WTC11 (cell line): ENCODE measurements around the gene C17orf58. TPM values are rescaled to one million over a fixed set of nuclear protein-coding genes. Genes with fewer than 3 reads are reported as not detected.
A peak's percentile ranks its signal among the peaks of the same experiment; 100 is the strongest.
"Not testable (repeated sequence)": the region's sequence is repeated elsewhere in the genome, so short reads cannot be mapped to it uniquely, and the experiment has no call there.

Source experiments
- ATAC-seq: fragments of 200-7000 bp; cut with Tn5 transposase; 2 replicates; pipeline ENCODE4 v1.10.0; 2021; ENCODE audit warnings: mild to moderate bottlenecking, moderate library complexity
- CTCF ChIA-PET: fragments of 300-600 bp; sonication (Branson Sonifier 250); formaldehyde crosslinking; loops from one replicate; lab custom pipeline; 2021; ENCODE audit warnings: antibody characterized with exemption; lab: Charles Lee
- POLR2A ChIA-PET: fragments of 350-600 bp; sonication (Branson Sonifier 250); formaldehyde crosslinking; loops from one replicate; lab custom pipeline; 2021; ENCODE audit warnings: antibody characterized with exemption; lab: Charles Lee
- DNase-seq: peaks from one replicate; pipeline ENCODE4 v3.0.0; 2021; ENCODE audit warnings: low spot score
- H3K27ac Mint-ChIP-seq: 2 replicates; pipeline ENCODE4 v1.8.0; 2021; ENCODE audit warnings: mixed read lengths
- H3K27me3 Mint-ChIP-seq: 2 replicates; pipeline ENCODE4 v1.8.0; 2021; ENCODE audit warnings: low read depth, mild to moderate bottlenecking, moderate library complexity, mixed read lengths
- H3K36me3 Mint-ChIP-seq: 2 replicates; pipeline ENCODE4 v1.8.0; 2021; ENCODE audit warnings: mixed read lengths
- H3K4me1 Mint-ChIP-seq: 2 replicates; pipeline ENCODE4 v1.8.0; 2022; ENCODE audit warnings: mixed read lengths
- H3K4me3 Mint-ChIP-seq: 2 replicates; pipeline ENCODE4 v1.8.0; 2021; ENCODE audit warnings: mild to moderate bottlenecking, moderate library complexity, mixed read lengths
- H3K9me3 Mint-ChIP-seq: 2 replicates; pipeline ENCODE4 v1.8.0; 2021; ENCODE audit warnings: mixed read lengths
- ATF2 ChIP-seq: sonication (generic); formaldehyde crosslinking; IDR thresholded peaks from 2 replicates; pipeline ENCODE4 v1.8.1; 2022; ENCODE audit warnings: low read depth, missing genetic modification reagents, borderline replicate concordance
- ATF6 ChIP-seq: sonication (generic); formaldehyde crosslinking; IDR thresholded peaks from 2 replicates; pipeline ENCODE4 v1.8.1; 2023; ENCODE audit warnings: mild to moderate bottlenecking, missing genetic modification reagents
- CREM ChIP-seq: sonication (generic); formaldehyde crosslinking; IDR thresholded peaks from 2 replicates; pipeline ENCODE4 v1.8.1; 2022; ENCODE audit warnings: mild to moderate bottlenecking, missing genetic modification reagents, moderate library complexity
- CTCF ChIP-seq: fragments of 200-600 bp; IDR thresholded peaks from 2 replicates; pipeline ENCODE4 v1.8.0; 2022; ENCODE audit warnings: antibody characterized with exemption
- E2F4 ChIP-seq: sonication (generic); formaldehyde crosslinking; IDR thresholded peaks from 2 replicates; pipeline ENCODE4 v1.8.1; 2022; ENCODE audit warnings: low read depth, mild to moderate bottlenecking, moderate library complexity, missing genetic modification reagents, borderline replicate concordance
- FOXP4 ChIP-seq: sonication (generic); formaldehyde crosslinking; IDR thresholded peaks from 2 replicates; pipeline ENCODE4 v1.8.0; 2022; ENCODE audit warnings: mild to moderate bottlenecking, missing genetic modification reagents
- HMGXB4 ChIP-seq: sonication (generic); formaldehyde crosslinking; IDR thresholded peaks from 2 replicates; pipeline ENCODE4 v1.8.1; 2023; ENCODE audit warnings: mild to moderate bottlenecking, moderate library complexity, missing genetic modification reagents
- IRF1 ChIP-seq: sonication (generic); formaldehyde crosslinking; IDR thresholded peaks from 2 replicates; pipeline ENCODE4 v1.8.0; 2023; ENCODE audit warnings: missing genetic modification reagents
- KAT7 ChIP-seq: sonication (generic); formaldehyde crosslinking; IDR thresholded peaks from 2 replicates; pipeline ENCODE4 v1.8.1; 2023; ENCODE audit warnings: missing genetic modification reagents, mild to moderate bottlenecking, borderline replicate concordance
- NFE2L1 ChIP-seq: sonication (generic); formaldehyde crosslinking; IDR thresholded peaks from 2 replicates; pipeline ENCODE4 v1.8.1; 2023; ENCODE audit warnings: missing genetic modification reagents
- PRRX2 ChIP-seq: fragments of 250-450 bp; sonication (Bioruptor Pico); IDR thresholded peaks from 2 replicates; pipeline ENCODE4 v1.8.0; 2021; ENCODE audit warnings: mild to moderate bottlenecking
- RORB ChIP-seq: fragments of 250-450 bp; sonication (Bioruptor Pico); IDR thresholded peaks from 2 replicates; pipeline ENCODE4 v1.9.0; 2021; ENCODE audit warnings: mild to moderate bottlenecking
- TEAD4 ChIP-seq: sonication (generic); formaldehyde crosslinking; IDR thresholded peaks from 2 replicates; pipeline ENCODE4 v1.8.0; 2022; ENCODE audit warnings: mild to moderate bottlenecking, missing genetic modification reagents
- total RNA-seq: library from RNA; stranded (reverse); gene quantifications from 3 replicates; pipeline ENCODE4 v1.2.3, GENCODE V29; 2021

Gene C17orf58
- total RNA-seq, 1 experiment from 2014 or later, result 28.2 TPM

- TF ChIP-seq CTCF (no peak), ATF2 (CRISPR knock-in tag) (no peak), RORB (no peak), KAT7 (CRISPR knock-in tag) (no peak), ATF6 (CRISPR knock-in tag) (no peak), CREM (CRISPR knock-in tag) (no peak), FOXP4 (no peak)
- TF ChIP-seq, all 79 proteins: peak for 0
These were observed 25.7 kb upstream of the C17orf58 start (continued) for GRCh38 chr17:68021963-68022362.

GRCh38 chr17:68020791-68021190 is 24.5 kb upstream of the C17orf58 start:
- POLR2A ChIA-PET, result interaction anchor here (0.6 to 1.6 kb wide), 7 partner anchors 10 to 303 kb away, joined by 3 to 11 read pairs (median 4); partner anchors contain the start of gene KPNA2
- CTCF ChIA-PET, result interaction anchor here (1.0 to 1.5 kb wide), 4 partner anchors 13 to 220 kb away, joined by 3 to 4 read pairs (median 4); partner anchors contain the start of gene C17orf58

GRCh38 chr17:68020409-68020756 is 24.1 kb upstream of the C17orf58 start:
- peaks cover 8% of the 10 kb centered on the region for H3K4me1 Mint-ChIP-seq
- peak overlapping the region; percentile 83 for H3K4me3 Mint-ChIP-seq
- TF ChIP-seq HMGXB4 (CRISPR knock-in tag) (no peak), ATF6 (CRISPR knock-in tag) (no peak), NFE2L1 (CRISPR knock-in tag) (no peak), IRF1 (no peak), PRRX2 (CRISPR knock-in tag) (no peak), E2F4 (CRISPR knock-in tag) (no peak), TEAD4 (CRISPR knock-in tag) (no peak)
- H3K27me3 Mint-ChIP-seq, result no peaks in the 10 kb centered on the region
- ChIA-PET CTCF (interaction anchor here (0.6 to 1.5 kb wide), 11 partner anchors 10 to 379 kb away, joined by 3 to 9 read pairs (median 4); partner anchors contain the start of genes C17orf58 and KPNA2), POLR2A (interaction anchor here (0.6 to 1.6 kb wide), 10 partner anchors 9 to 302 kb away, joined by 3 to 16 read pairs (median 4); partner anchors contain the start of gene KPNA2)
- peak; percentile 4 for ATAC-seq
- DNase-seq, result no peak
- peak overlapping the region; percentile 88 for H3K27ac Mint-ChIP-seq
- no peaks in the 10 kb centered on the region for H3K9me3 Mint-ChIP-seq
- H3K36me3 Mint-ChIP-seq, result no peaks in the 10 kb centered on the region

More at GRCh38 chr17:68020791-68021190, 24.5 kb upstream of the C17orf58 start:
- not testable (repeated sequence) for H3K9me3 Mint-ChIP-seq, H3K27me3 Mint-ChIP-seq, H3K36me3 Mint-ChIP-seq, ATAC-seq, DNase-seq, H3K4me1 Mint-ChIP-seq
- peak overlapping the region; percentile 88 for H3K27ac Mint-ChIP-seq
- peak overlapping the region; percentile 83 for H3K4me3 Mint-ChIP-seq
